Effector CD8-positive, alpha-beta T cell (primary cell): ENCODE data around the gene NLRC5.

Experiments used
- DNase-seq: peaks from one replicate; lab custom pipeline; 2025; lab: John Stamatoyannopoulos, UW
- total RNA-seq, 4 experiments: gene quantifications; one replicate each; lab custom pipeline; 2026; lab: John Stamatoyannopoulos, UW

NLRC5 gene
- total RNA-seq: 632 to 982 (median 880) reads per million in 4 experiments

GRCh38 chr16:56988948-56989945 lies at the start of gene NLRC5:
Gene NLRC5 (plus strand): TSS chr16:56989557. CDS start chr16:57020713, 31,156 bp downstream.
- peak; percentile 80 for DNase-seq

- no peak for DNase-seq
These were observed 49.6 kb upstream of the NLRC5 start for GRCh38 chr16:56939801-56940200.

- no peak for DNase-seq
These were observed 48.3 kb upstream of the NLRC5 start for GRCh38 chr16:56941092-56941491.

GRCh38 chr16:56941856-56942331 lies 47.5 kb upstream of the NLRC5 start:
- no peak for DNase-seq

- DNase-seq: no peak
These were observed 45.5 kb upstream of the NLRC5 start for GRCh38 chr16:56943761-56944375.

GRCh38 chr16:56944954-56945839 lies 44.2 kb upstream of the NLRC5 start:
- DNase-seq: no peak

- DNase-seq: no peak
These were observed 43.4 kb upstream of the NLRC5 start for GRCh38 chr16:56945847-56946527.

GRCh38 chr16:56946767-56947603 lies 42.4 kb upstream of the NLRC5 start:
- no peak for DNase-seq

GRCh38 chr16:56947604-56947995 lies 41.8 kb upstream of the NLRC5 start:
- DNase-seq: no peak

GRCh38 chr16:56948234-56948633 lies 41.1 kb upstream of the NLRC5 start:
- no peak for DNase-seq

- DNase-seq: no peak
These were observed 39.3 kb upstream of the NLRC5 start for GRCh38 chr16:56950051-56950450.

GRCh38 chr16:56950455-56950854 lies 38.9 kb upstream of the NLRC5 start:
- DNase-seq: no peak

- peak; percentile 10 for DNase-seq
These were observed 38.2 kb upstream of the NLRC5 start for GRCh38 chr16:56950881-56951771.

- no peak for DNase-seq
These were observed 36.4 kb upstream of the NLRC5 start for GRCh38 chr16:56953006-56953405.

- no peak for DNase-seq
These were observed 33.3 kb upstream of the NLRC5 start for GRCh38 chr16:56956076-56956475.

GRCh38 chr16:56956756-56957155 lies 32.6 kb upstream of the NLRC5 start:
- no peak for DNase-seq

GRCh38 chr16:56960681-56961281 lies 28.6 kb upstream of the NLRC5 start:
- no peak for DNase-seq

GRCh38 chr16:56961386-56961785 lies 28.0 kb upstream of the NLRC5 start:
- no peak for DNase-seq

GRCh38 chr16:56961851-56962281 lies 27.5 kb upstream of the NLRC5 start, which contains the start of gene CETP:
Gene CETP (plus strand): TSS chr16:56961950. CDS start chr16:56961980, 30 bp downstream.
- DNase-seq: no peak
